SK-N-MC (cell line): ENCODE measurements around the gene HERPUD2.

Source experiments
- EZH2 ChIP-seq: fragments of 200-600 bp; sonication (generic); IDR thresholded peaks from one replicate; pipeline ENCODE4 v1.6.1; 2017; ENCODE audit warnings: antibody characterized with exemption
- FOXP2 ChIP-seq: optimal IDR thresholded peaks from 2 replicates; pipeline ENCODE3; 2011; ENCODE audit warnings: mild to moderate bottlenecking, moderate library complexity; ENCODE audit not compliant: insufficient read depth; ENCODE audit errors: extremely low read length, control extremely low read depth
- POLR2AphosphoS5 ChIP-seq: IDR thresholded peaks from 2 replicates; pipeline ENCODE4 v1.6.1; 2012; ENCODE audit warnings: mild to moderate bottlenecking, low read depth, low read length, borderline replicate concordance

DNA sequence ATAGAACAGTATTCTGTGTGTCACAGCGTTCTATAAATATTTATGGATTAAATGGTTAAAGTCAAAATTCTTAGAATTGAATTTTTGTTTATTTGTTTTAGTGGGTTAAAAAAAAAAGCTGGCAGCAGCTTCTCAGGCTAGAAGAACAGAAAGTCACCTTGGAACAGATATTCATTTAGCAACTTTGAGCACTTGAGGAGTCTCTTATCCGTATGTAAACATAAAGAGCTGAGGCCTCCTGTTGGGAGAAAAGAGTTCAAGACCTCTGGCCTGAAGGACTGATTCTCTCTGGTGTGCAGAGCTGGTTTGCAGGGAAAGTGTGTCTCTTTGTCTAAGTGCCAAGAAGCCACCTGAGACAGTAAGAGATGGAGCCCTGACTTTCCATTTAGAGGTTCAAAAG is 109.9 kb downstream of the HERPUD2 start:
- TF ChIP-seq POLR2AphosphoS5 (no peak), EZH2 (no peak), FOXP2 (no peak)
